ENCODE results near the gene EPHA3.

Gene EPHA3

GRCh38 chr3:89297199-89297598 lies 189.8 kb downstream of the EPHA3 start:
- in situ Hi-C loops (cut with MboI; ENCODE audit: low sequenced_read_pairs, unreplicated experiment), result no loop called here
- TF ChIP-seq CTCF (IDR thresholded peaks at IDR 0.05; ENCODE audit: borderline replicate concordance, control extremely low read depth, extremely low read depth, insufficient read depth, missing control alignments), result no peak
- no peak for DNase-seq (ENCODE audit: low spot score)

DNA sequence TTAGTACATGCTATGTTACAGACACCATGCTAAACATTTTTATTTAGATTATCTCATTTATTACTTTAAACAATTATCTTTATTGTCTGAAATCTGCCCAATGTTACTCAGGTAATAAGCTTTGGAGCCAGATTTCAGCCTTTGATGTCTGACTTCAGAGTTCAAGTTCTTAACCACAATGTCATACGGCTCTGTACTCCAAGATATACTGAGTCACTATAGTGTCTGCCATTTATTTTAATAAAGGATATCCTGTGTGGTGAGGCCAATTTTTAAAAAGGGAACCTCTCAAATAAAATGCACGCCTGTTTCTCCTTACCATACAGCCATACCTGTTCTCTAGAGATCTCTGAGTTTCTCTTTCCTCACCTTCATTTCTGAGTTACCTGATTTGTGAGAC lies 193.1 kb downstream of the EPHA3 start:
- DNase-seq (ENCODE audit: low spot score), result no peak
- in situ Hi-C loops (cut with MboI; ENCODE audit: low sequenced_read_pairs, unreplicated experiment), result no loop called here
- TF ChIP-seq CTCF (IDR thresholded peaks at IDR 0.05; ENCODE audit: borderline replicate concordance, control extremely low read depth, extremely low read depth, insufficient read depth, missing control alignments), result no peak

GRCh38 chr3:89300981-89301380 lies 193.6 kb downstream of the EPHA3 start:
- in situ Hi-C loops (cut with MboI; ENCODE audit: low sequenced_read_pairs, unreplicated experiment), result no loop called here
- DNase-seq (ENCODE audit: low spot score), result no peak
- no peak for TF ChIP-seq CTCF (IDR thresholded peaks at IDR 0.05; ENCODE audit: borderline replicate concordance, control extremely low read depth, extremely low read depth, insufficient read depth, missing control alignments)

- in situ Hi-C loops (cut with MboI; ENCODE audit: low sequenced_read_pairs, unreplicated experiment), result no loop called here
- no peak for TF ChIP-seq CTCF (IDR thresholded peaks at IDR 0.05; ENCODE audit: borderline replicate concordance, control extremely low read depth, extremely low read depth, insufficient read depth, missing control alignments)
- DNase-seq (ENCODE audit: low spot score), result no peak
These were observed 196.3 kb downstream of the EPHA3 start for GRCh38 chr3:89303701-89304100.

DNA sequence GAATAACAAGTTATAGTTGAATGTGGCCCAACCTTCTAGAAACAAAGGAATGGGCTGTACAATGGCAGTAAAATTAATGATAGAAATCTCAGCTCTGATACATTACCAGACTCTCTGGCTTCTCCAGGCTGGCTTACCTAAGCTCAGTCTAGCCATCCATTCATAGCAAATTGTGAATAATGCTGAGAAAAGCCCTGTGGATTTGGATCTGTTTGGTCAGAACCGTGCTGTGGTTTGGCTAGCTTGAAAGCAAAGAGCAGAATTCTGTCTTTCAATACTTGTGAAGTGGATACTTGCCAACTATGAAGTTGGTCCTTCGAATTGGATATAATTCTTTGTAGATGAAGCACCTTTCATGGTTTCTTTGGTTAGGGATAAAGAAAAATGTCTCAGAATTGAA lies 199.1 kb downstream of the EPHA3 start:
- in situ Hi-C loops (cut with MboI; ENCODE audit: low sequenced_read_pairs, unreplicated experiment), result no loop called here
- TF ChIP-seq CTCF (IDR thresholded peaks at IDR 0.05; ENCODE audit: borderline replicate concordance, control extremely low read depth, extremely low read depth, insufficient read depth, missing control alignments), result no peak
- no peak for DNase-seq (ENCODE audit: low spot score)

GRCh38 chr3:89311581-89311980 lies 204.2 kb downstream of the EPHA3 start:
- in situ Hi-C loops (cut with MboI; ENCODE audit: low sequenced_read_pairs, unreplicated experiment), result no loop called here
- no peak for TF ChIP-seq CTCF (IDR thresholded peaks at IDR 0.05; ENCODE audit: borderline replicate concordance, control extremely low read depth, extremely low read depth, insufficient read depth, missing control alignments)
- no peak for DNase-seq (ENCODE audit: low spot score)

DNA sequence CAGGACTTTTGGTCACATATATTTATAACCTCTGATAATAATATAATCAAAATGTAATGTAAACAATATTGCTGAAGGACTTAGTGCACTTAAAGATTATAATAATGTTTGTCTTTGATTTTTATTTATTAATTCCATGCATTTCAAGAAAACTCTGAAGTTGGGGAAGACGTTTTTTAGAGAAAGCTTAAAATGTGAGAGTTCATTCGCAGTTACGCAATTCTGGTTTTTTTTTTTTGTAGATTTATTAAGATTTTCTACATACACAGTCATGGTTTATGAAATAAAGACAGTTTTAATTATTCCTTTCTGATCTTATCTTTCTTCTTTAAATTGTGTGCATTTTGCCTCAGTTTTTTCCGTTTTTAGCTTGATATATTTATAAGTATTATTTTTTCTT lies 204.7 kb downstream of the EPHA3 start:
- no peak for DNase-seq (ENCODE audit: low spot score)
- TF ChIP-seq CTCF (IDR thresholded peaks at IDR 0.05; ENCODE audit: borderline replicate concordance, control extremely low read depth, extremely low read depth, insufficient read depth, missing control alignments), result no peak
- in situ Hi-C loops (cut with MboI; ENCODE audit: low sequenced_read_pairs, unreplicated experiment), result no loop called here
